Medulla oblongata (tissue), 1 donor: ENCODE results near the gene SPRR4.

Source experiments
- DNase-seq: peaks from one replicate; pipeline ENCODE4 v3.0.0-alpha.2; 2015; ENCODE audit errors: extremely low spot score

Gene SPRR4

GRCh38 chr1:152970495-152970894, at the start of gene SPRR4:
Gene SPRR4 (plus strand): TSS chr1:152970648. CDS start chr1:152971891, 1,243 bp downstream.
- DNase-seq = no peak

- DNase-seq = no peak
Observed at GRCh38 chr1:152924191-152924590, 46.3 kb upstream of the SPRR4 start.

- DNase-seq = no peak
Observed at GRCh38 chr1:152926091-152926490, 44.4 kb upstream of the SPRR4 start.

GRCh38 chr1:152928671-152929070, 41.8 kb upstream of the SPRR4 start:
- no peak for DNase-seq

- no peak for DNase-seq
Observed at GRCh38 chr1:152932170-152932811, 38.2 kb upstream of the SPRR4 start.

- no peak for DNase-seq
Observed at GRCh38 chr1:152933196-152933595, 37.3 kb upstream of the SPRR4 start.

- no peak for DNase-seq
Observed at GRCh38 chr1:152940614-152941013, 29.8 kb upstream of the SPRR4 start.

- DNase-seq = no peak
Observed at GRCh38 chr1:152941037-152941711, 29.3 kb upstream of the SPRR4 start.

GRCh38 chr1:152942161-152942560, 28.3 kb upstream of the SPRR4 start:
- DNase-seq = no peak

- DNase-seq = no peak
Observed at GRCh38 chr1:152946248-152946647, 24.2 kb upstream of the SPRR4 start.

- DNase-seq = no peak
Observed at GRCh38 chr1:152946651-152947256, 23.7 kb upstream of the SPRR4 start, which contains the start of gene SPRR5. Gene SPRR5 (plus strand): TSS chr1:152947206. CDS start chr1:152948555, 1,349 bp downstream.

- no peak for DNase-seq
Observed at GRCh38 chr1:152951711-152952110, 18.7 kb upstream of the SPRR4 start.

GRCh38 chr1:152953761-152954160, 16.7 kb upstream of the SPRR4 start:
- no peak for DNase-seq

GRCh38 chr1:152954436-152954835, 16.0 kb upstream of the SPRR4 start:
- DNase-seq = no peak

- no peak for DNase-seq
Observed at GRCh38 chr1:152957561-152957960, 12.9 kb upstream of the SPRR4 start.

- no peak for DNase-seq
Observed at GRCh38 chr1:152959273-152959672, 11.2 kb upstream of the SPRR4 start.

- no peak for DNase-seq
Observed at GRCh38 chr1:152959801-152960451, 10.5 kb upstream of the SPRR4 start.

- DNase-seq = no peak
Observed at GRCh38 chr1:152960452-152961044, 9.9 kb upstream of the SPRR4 start.

- no peak for DNase-seq
Observed at GRCh38 chr1:152961226-152961891, 9.1 kb upstream of the SPRR4 start.

- no peak for DNase-seq
Observed at GRCh38 chr1:152962876-152963415, 7.5 kb upstream of the SPRR4 start.

GRCh38 chr1:152964536-152964935, 5.9 kb upstream of the SPRR4 start:
- DNase-seq = no peak
